GM13977 (cell line): ENCODE measurements around the gene CEP104.

Source experiments
- DNase-seq: peaks from one replicate; pipeline ENCODE4 v3.0.0; 2012; ENCODE audit warnings: low spot score
- CTCF ChIP-seq: IDR thresholded peaks from 2 replicates; pipeline ENCODE4 v1.5.1; 2012; ENCODE audit warnings: mild to moderate bottlenecking, control low read depth; ENCODE audit not compliant: insufficient read depth; ENCODE audit errors: extremely low read depth, missing control alignments
- in situ Hi-C: fragments of 300-500 bp; cut with MboI; formaldehyde crosslinking; loops from one replicate; pipeline ENCODE4 v1.12.0; 2022; ENCODE audit warnings: low sequenced_read_pairs, low pct_unique_long_range_greater_than_20kb, mixed read lengths, inconsistent platforms; ENCODE audit not compliant: unreplicated experiment

The CEP104 gene

DNA sequence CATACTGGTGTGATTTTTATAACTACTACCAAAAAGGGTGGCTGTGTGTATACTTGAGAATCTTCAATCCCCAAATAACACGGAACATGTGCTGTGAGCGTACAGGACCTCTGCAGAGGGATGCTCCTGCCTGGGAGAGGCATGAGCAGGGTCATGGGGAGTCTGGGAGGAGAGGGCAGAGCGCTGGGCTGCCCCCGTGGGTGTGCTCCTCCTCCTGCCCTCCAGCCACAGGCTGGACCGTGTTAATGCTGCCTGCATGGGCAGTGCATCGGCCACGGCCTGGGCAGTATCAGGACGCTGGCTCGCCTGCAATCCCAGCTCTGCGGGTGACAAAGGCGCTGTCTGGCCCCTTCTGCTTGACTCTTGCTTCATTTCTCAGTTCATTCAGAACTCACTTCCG, 6.2 kb downstream of the CEP104 start:
- TF ChIP-seq CTCF, result no peak
- no peak for DNase-seq
- in situ Hi-C loops, result no loop called here

- no peak for DNase-seq
- in situ Hi-C loops, result no loop called here
- TF ChIP-seq CTCF, result no peak
Observed at GRCh38 chr1:3847081-3847480, 9.9 kb downstream of the CEP104 start.

DNA sequence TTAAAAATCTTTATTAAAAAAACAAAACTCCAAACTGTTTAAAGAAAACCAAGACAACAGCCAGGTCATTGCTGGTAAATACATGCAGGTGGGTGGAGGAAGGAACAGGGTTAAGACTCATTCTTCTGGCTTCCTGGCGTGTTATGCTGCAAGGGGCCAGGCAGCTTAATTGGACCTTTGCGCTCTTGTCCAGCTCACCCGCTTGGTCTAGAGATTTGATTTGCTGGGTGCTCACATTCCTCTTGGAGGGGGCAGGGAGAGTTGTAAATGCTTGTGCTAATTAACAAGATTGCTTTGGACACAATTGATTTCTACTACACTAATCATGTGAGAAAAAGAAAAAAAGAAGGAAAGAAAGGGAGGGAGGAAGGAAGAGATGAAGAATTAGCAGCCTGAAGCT, 10.5 kb downstream of the CEP104 start:
- no peak for TF ChIP-seq CTCF
- no peak for DNase-seq
- in situ Hi-C loops, result no loop called here

DNA sequence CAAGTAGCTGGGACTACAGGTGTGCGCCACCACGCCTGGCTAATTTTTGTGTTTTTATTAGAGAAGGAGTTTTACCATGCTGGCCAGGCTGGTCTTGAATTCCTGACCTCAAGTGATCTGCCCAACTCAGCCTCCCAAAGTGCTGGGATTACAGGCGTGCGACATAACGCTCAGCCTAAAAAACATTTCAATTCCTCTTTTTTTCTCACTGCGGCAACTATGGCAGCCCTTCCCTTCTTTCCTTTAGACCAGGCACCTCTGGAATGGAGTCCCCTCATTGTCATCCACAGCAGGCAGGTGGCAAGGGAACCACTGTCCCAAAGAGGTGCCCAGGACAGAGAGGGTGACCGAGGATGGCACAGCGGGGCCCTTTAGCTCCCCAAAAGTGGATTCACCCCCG, 14.1 kb downstream of the CEP104 start:
- in situ Hi-C loops, result no loop called here

GRCh38 chr1:3841491-3841890, 15.5 kb downstream of the CEP104 start:
- in situ Hi-C loops, result no loop called here
- no peak for TF ChIP-seq CTCF
- DNase-seq, result no peak

More for the DNA sequence above, 14.1 kb downstream of the CEP104 start:
- no peak for TF ChIP-seq CTCF
- no peak for DNase-seq

GRCh38 chr1:3838788-3839187, 18.2 kb downstream of the CEP104 start:
- in situ Hi-C loops, result no loop called here
- no peak for TF ChIP-seq CTCF
- no peak for DNase-seq

GRCh38 chr1:3837685-3838084, 19.3 kb downstream of the CEP104 start:
- DNase-seq, result no peak
- TF ChIP-seq CTCF, result no peak
- in situ Hi-C loops, result no loop called here
